ENCODE results near the gene LRRC10B. TPM values are rescaled to one million over a fixed set of nuclear protein-coding genes. Genes with fewer than 3 reads are reported as not detected.

LRRC10B gene
- total RNA-seq, 1 experiment from 2014 or later: not detected

- Mint-ChIP-seq H3K36me3 (ENCODE audit: insufficient read depth, unreplicated experiment) (no peaks in the 10 kb centered on the region), H3K4me1 (ENCODE audit: low read depth, unreplicated experiment) (peaks cover 14% of the 10 kb centered on the region), H3K27me3 (ENCODE audit: unreplicated experiment) (peaks cover 99% of the 10 kb centered on the region), H3K27ac (ENCODE audit: unreplicated experiment) (no peak overlapping the region), H3K4me3 (ENCODE audit: low read depth, unreplicated experiment) (no peak overlapping the region), H3K9me3 (ENCODE audit: low read depth, unreplicated experiment) (no peaks in the 10 kb centered on the region)
- no peak for DNase-seq
- BruUV-seq (replicated peaks): no TSS peak
- CTCF ChIA-PET: no interaction called here
- TF ChIP-seq CTCF (IDR thresholded peaks at IDR 0.05; ENCODE audit: unreplicated experiment): no peak
- intact Hi-C loops (cut with micrococcal nuclease; ENCODE audit: unreplicated experiment): no loop called here
Measured at GRCh38 chr11:61556621-61557020, 48.1 kb downstream of the LRRC10B start.

Small RNA genes lying within 50 kb of the gene (microRNA-seq; reads per million reads assigned to microRNA genes)
- gene MIR4488: not detected

Other genes starting within 250 kb of the LRRC10B start
- gene VWCE, start 213.4 kb upstream of the LRRC10B start, total RNA-seq (2022): 0.47 and 0.66 TPM in 2 replicates
- gene DDB1, start 175.6 kb upstream of the LRRC10B start, total RNA-seq (2022): 165 and 193 TPM in 2 replicates
- 61.1 and 79.9 TPM in 2 replicates for gene TKFC, start 175.5 kb upstream of the LRRC10B start, total RNA-seq (2022)
- gene CYB561A3, start 146.9 kb upstream of the LRRC10B start, total RNA-seq (2022): 33.3 and 39.2 TPM in 2 replicates
- 45.7 and 51.6 TPM in 2 replicates for gene TMEM138, start 146.4 kb upstream of the LRRC10B start, total RNA-seq (2022)
- 10.6 and 11.0 TPM in 2 replicates for gene TMEM216, start 116.2 kb upstream of the LRRC10B start, total RNA-seq (2022)
- gene CPSF7, start 78.8 kb upstream of the LRRC10B start, total RNA-seq (2022): 86.6 and 96.3 TPM in 2 replicates
- gene SDHAF2, start 78.6 kb upstream of the LRRC10B start, total RNA-seq (2022): 41.9 and 42.1 TPM in 2 replicates
- gene SYT7, start 72.3 kb downstream of the LRRC10B start, total RNA-seq (2022): 4.4 and 6.3 TPM in 2 replicates
- 7.5 and 9.0 TPM in 2 replicates for gene DAGLA, start 171.6 kb downstream of the LRRC10B start, total RNA-seq (2022)
- 91.4 and 139 TPM in 2 replicates for gene MYRF, start 243.9 kb downstream of the LRRC10B start, total RNA-seq (2022)